DND-41 (cell line): ENCODE measurements around the gene KRTAP2-2.
"Not testable (repeated sequence)": the region's sequence is repeated elsewhere in the genome, so short reads cannot be mapped to it uniquely, and the experiment has no call there.

Source experiments
- ATAC-seq: fragments of 200-7000 bp; cut with Tn5 transposase; 3 replicates; pipeline ENCODE4 v1.9.1; 2021; ENCODE audit warnings: low read depth; ENCODE audit not compliant: insufficient read depth
- DNase-seq: peaks from one replicate; pipeline ENCODE4 v3.0.0-alpha.2; 2020
- H2AFZ ChIP-seq: 2 replicates; pipeline ENCODE4 v1.6.0; 2012; ENCODE audit warnings: low read depth, low read length
- H3K27ac ChIP-seq: 2 replicates; pipeline ENCODE4 v1.5.1; 2012; ENCODE audit warnings: low read length, inconsistent platforms
- H3K27me3 ChIP-seq: fragments of 200-600 bp; sonication (generic); 2 replicates; pipeline ENCODE4 v1.6.0; 2012; ENCODE audit warnings: low read length, mild to moderate bottlenecking, inconsistent platforms; ENCODE audit not compliant: insufficient read depth, poor library complexity
- H3K36me3 ChIP-seq: 2 replicates; pipeline ENCODE4 v1.5.1; 2012; ENCODE audit warnings: low read length, inconsistent platforms; ENCODE audit not compliant: insufficient read depth
- H3K4me1 ChIP-seq: 2 replicates; pipeline ENCODE4 v1.5.1; 2012; ENCODE audit warnings: mild to moderate bottlenecking, low read length; ENCODE audit not compliant: insufficient read depth
- H3K4me2 ChIP-seq: 2 replicates; pipeline ENCODE4 v1.6.0; 2012; ENCODE audit warnings: mild to moderate bottlenecking, moderate library complexity, low read length, inconsistent platforms; ENCODE audit not compliant: insufficient read depth
- H3K4me3 ChIP-seq, 2 experiments: fragments of 200-600 bp in 1 of 2; shearing (Covaris generic) in 1 of 2; 2 replicates each; pipeline ENCODE4 v1.5.1; 2012 to 2016; ENCODE audit warnings: inconsistent platforms in 2 of 2, low read length in 2 of 2, mild to moderate bottlenecking in 2 of 2, low read depth in 1 of 2, moderate library complexity in 1 of 2
- H3K79me2 ChIP-seq: 2 replicates; pipeline ENCODE4 v1.6.0; 2012; ENCODE audit warnings: low read length, inconsistent platforms; ENCODE audit not compliant: insufficient read depth
- H3K9ac ChIP-seq: 2 replicates; pipeline ENCODE4 v1.6.0; 2012; ENCODE audit warnings: low read depth, mild to moderate bottlenecking, inconsistent platforms, low read length, moderate library complexity
- H3K9me3 ChIP-seq: 2 replicates; pipeline ENCODE4 v1.5.1; 2012; ENCODE audit warnings: low read length, moderate library complexity, mild to moderate bottlenecking, inconsistent platforms; ENCODE audit not compliant: insufficient read depth, severe bottlenecking
- H4K20me1 ChIP-seq: 2 replicates; pipeline ENCODE4 v1.6.0; 2012; ENCODE audit warnings: low read length; ENCODE audit not compliant: insufficient read depth
- CTCF ChIP-seq: IDR thresholded peaks from 2 replicates; pipeline ENCODE4 v1.5.1; 2012; ENCODE audit warnings: borderline replicate concordance, low read length, moderate library complexity, mild to moderate bottlenecking; ENCODE audit not compliant: poor library complexity, severe bottlenecking; ENCODE audit errors: extremely low read depth
- EZH2 ChIP-seq: IDR thresholded peaks from 3 replicates; pipeline ENCODE4 v1.6.1; 2012; ENCODE audit warnings: borderline replicate concordance, low read depth, mild to moderate bottlenecking, moderate library complexity, low read length, inconsistent platforms; ENCODE audit not compliant: severe bottlenecking

Gene KRTAP2-2

DNA sequence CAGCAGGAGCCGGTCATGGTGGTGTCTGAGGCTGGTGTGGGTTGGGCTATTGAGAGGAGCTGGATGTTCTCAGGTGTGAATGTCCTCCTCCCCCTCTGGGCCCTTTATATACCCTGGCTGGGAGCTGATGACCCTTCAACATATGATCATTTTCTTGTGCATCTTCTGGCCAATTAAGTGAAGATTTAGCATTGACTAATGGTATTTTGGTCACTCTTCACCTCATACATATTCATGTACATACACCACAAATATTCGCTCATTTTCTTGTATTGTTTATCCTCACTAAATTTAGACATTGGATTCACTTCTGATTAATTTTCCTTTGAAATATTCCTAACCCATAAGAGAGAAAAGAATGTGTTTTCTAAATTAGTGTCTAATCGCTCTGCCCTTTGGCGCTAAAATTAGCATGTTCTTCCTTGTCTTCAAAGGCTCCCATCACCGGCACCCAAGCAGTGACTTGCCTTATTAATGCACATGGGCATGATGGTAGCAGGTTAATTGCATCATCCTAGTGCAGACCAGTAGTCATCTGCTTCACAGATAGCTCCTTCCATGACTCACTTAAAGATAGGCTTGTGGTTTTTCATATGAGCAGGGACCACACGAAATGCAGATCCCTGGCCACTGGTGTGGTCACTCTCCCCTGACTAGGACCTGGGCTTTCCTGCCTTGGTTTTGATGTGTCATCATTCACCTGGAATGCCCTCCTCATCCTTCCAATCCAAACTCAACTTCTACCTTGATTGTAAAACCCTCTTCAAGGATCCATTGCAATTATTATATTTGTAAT is 11.0 kb upstream of the KRTAP2-2 start, which contains the start of gene KRTAP2-4:
KRTAP2-4 (minus strand) TSS at position 51 of the 796 bp plus-strand sequence; CDS start at position 17, 34 bp downstream.
- no peak for TF ChIP-seq EZH2
- no peak for TF ChIP-seq CTCF
- no peaks in the 10 kb centered on the region for H4K20me1 ChIP-seq
- H3K4me1 ChIP-seq: no peaks in the 10 kb centered on the region
- no peak within 1 kb of the TSS for H2AFZ ChIP-seq
- no peak for ATAC-seq
- no peaks in the 10 kb centered on the region for H3K36me3 ChIP-seq
- H3K79me2 ChIP-seq: no peaks in the 10 kb centered on the region
- no peak within 1 kb of the TSS for H3K27ac ChIP-seq
- H3K9ac ChIP-seq: no peak within 1 kb of the TSS
- H3K27me3 ChIP-seq: no peaks in the 10 kb centered on the region
- H3K9me3 ChIP-seq: no peaks in the 10 kb centered on the region
- no peak within 1 kb of the TSS for H3K4me3 ChIP-seq
- no peak within 1 kb of the TSS for H3K4me2 ChIP-seq
- no peak for DNase-seq

GRCh38 chr17:41065016-41065689 is 10.1 kb upstream of the KRTAP2-2 start:
- not testable (repeated sequence) for H3K4me3 ChIP-seq, DNase-seq, ATAC-seq

DNA sequence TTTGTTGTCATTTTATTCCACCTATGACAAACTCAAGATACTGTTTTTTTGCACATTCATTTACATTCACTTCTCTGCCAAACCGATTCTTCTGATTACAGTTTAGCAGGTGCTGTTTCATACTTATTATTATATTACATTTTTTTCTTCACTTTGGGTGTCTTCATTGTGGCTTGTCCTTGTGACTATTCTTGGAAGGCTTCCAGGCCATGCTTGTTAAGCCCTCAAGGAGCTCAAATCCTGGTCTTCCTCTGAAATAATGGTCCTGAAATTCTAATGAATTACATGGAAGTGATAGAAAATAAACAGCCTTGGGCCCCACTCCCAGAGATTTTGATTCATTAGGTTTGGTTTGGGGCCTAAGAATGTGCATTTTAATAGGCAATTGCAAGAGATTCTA is 9.3 kb upstream of the KRTAP2-2 start:
- no peaks in the 10 kb centered on the region for H3K27me3 ChIP-seq
- H3K79me2 ChIP-seq: no peaks in the 10 kb centered on the region
- ATAC-seq (no peak), DNase-seq (no peak)
- H3K4me3 ChIP-seq: no peak overlapping the region
- H3K36me3 ChIP-seq: no peaks in the 10 kb centered on the region
- no peak overlapping the region for H3K4me2 ChIP-seq
- TF ChIP-seq EZH2 (no peak), CTCF (no peak)
- no peaks in the 10 kb centered on the region for H3K9me3 ChIP-seq
- H3K9ac ChIP-seq: no peak overlapping the region
- no peaks in the 10 kb centered on the region for H4K20me1 ChIP-seq
- no peak overlapping the region for H2AFZ ChIP-seq
- H3K4me1 ChIP-seq: no peaks in the 10 kb centered on the region
- no peak overlapping the region for H3K27ac ChIP-seq

More at GRCh38 chr17:41065016-41065689, 10.1 kb upstream of the KRTAP2-2 start:
- H3K27me3 ChIP-seq, H3K36me3 ChIP-seq, H3K9ac ChIP-seq, H3K4me1 ChIP-seq, H3K79me2 ChIP-seq, H4K20me1 ChIP-seq, H3K9me3 ChIP-seq, H3K27ac ChIP-seq, H3K4me2 ChIP-seq, H2AFZ ChIP-seq: not testable (repeated sequence)

DNA sequence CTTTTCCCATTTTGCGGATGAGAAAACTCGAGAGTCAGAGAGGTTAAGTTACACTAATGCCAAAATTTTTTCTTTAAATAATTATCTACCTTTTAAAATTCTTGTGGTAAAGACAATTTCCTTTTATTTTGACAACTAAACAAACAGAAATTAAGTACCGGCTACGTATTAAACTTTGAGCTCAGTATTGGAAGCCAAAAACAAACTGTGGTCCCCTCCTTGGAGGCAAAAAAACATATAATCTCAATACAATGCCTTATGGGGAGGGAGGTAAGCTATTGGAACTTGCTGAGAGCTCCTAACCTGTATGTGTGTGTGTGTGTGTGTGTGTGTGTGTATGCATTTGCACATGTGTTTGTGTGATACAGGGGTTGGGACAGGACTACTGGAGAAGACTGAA is 8.4 kb upstream of the KRTAP2-2 start:
- Histone ChIP-seq H3K4me3 (no peak overlapping the region), H4K20me1 (no peaks in the 10 kb centered on the region), H3K4me2 (no peak overlapping the region), H3K27ac (no peak overlapping the region), H3K36me3 (no peaks in the 10 kb centered on the region), H3K9ac (no peak overlapping the region), H3K79me2 (no peaks in the 10 kb centered on the region), H3K27me3 (no peaks in the 10 kb centered on the region), H3K9me3 (no peaks in the 10 kb centered on the region), H2AFZ (no peak overlapping the region), H3K4me1 (no peaks in the 10 kb centered on the region)
- ATAC-seq (no peak), DNase-seq (no peak)
- TF ChIP-seq CTCF (no peak), EZH2 (no peak)
